ENCODE measurements around the gene MYH14.

DNA sequence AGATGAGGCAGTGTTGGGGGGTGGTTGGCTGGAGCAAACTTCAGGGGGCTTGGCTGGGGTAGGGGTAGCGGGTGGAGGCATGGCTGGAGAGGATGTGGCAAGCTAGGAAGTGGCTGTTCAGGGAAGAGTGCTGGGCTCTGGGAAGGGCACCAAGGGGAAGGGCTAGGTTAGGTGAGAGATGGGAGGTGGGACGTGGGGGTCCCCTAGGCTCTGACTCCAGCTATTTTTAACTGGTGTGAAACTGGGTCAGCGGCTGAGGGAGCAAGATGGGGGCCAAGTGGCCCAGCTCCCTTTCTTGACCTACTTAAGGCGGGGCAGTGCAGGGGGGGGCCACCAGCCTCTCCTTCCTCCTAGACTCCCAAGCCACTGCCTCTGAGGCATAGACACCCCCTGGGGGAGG is 118.4 kb downstream of the MYH14 start:
- TF ChIP-seq, protein P1, sequence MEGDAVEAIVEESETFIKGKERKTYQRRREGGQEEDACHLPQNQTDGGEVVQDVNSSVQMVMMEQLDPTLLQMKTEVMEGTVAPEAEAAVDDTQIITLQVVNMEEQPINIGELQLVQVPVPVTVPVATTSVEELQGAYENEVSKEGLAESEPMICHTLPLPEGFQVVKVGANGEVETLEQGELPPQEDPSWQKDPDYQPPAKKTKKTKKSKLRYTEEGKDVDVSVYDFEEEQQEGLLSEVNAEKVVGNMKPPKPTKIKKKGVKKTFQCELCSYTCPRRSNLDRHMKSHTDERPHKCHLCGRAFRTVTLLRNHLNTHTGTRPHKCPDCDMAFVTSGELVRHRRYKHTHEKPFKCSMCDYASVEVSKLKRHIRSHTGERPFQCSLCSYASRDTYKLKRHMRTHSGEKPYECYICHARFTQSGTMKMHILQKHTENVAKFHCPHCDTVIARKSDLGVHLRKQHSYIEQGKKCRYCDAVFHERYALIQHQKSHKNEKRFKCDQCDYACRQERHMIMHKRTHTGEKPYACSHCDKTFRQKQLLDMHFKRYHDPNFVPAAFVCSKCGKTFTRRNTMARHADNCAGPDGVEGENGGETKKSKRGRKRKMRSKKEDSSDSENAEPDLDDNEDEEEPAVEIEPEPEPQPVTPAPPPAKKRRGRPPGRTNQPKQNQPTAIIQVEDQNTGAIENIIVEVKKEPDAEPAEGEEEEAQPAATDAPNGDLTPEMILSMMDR (IDR thresholded peaks at IDR 0.05; ENCODE audit: insufficient read depth, low read length, poor library complexity, severe bottlenecking), result no peak
- no peak for TF ChIP-seq EZH2phosphoT487 (conservative IDR thresholded peaks at IDR 0.05; ENCODE audit: low read length)
